Neural crest cell (in vitro differentiated cells): Measurements from ENCODE around the gene ARHGEF4. TPM values are rescaled to one million over a fixed set of nuclear protein-coding genes. Genes with fewer than 3 reads are reported as not detected.
A peak's percentile ranks its signal among the peaks of the same experiment; 100 is the strongest.

Experiments
- DNase-seq: peaks from one replicate; pipeline ENCODE4 v3.0.0; 2021; ENCODE audit warnings: low read depth, mixed read lengths, low spot score
- H3K27ac Mint-ChIP-seq: one replicate; pipeline ENCODE4 v1.8.0; 2021; ENCODE audit warnings: mild to moderate bottlenecking, mixed read lengths; ENCODE audit not compliant: unreplicated experiment
- H3K27me3 Mint-ChIP-seq: 2 replicates; pipeline ENCODE4 v1.8.0; 2021; ENCODE audit warnings: low read depth, mild to moderate bottlenecking, mixed read lengths
- H3K36me3 Mint-ChIP-seq: 2 replicates; pipeline ENCODE4 v1.8.0; 2021; ENCODE audit warnings: low read depth, mild to moderate bottlenecking, mixed read lengths
- H3K4me1 Mint-ChIP-seq: 2 replicates; pipeline ENCODE4 v1.8.0; 2021; ENCODE audit warnings: mixed read lengths
- H3K4me3 Mint-ChIP-seq: one replicate; pipeline ENCODE4 v1.8.0; 2021; ENCODE audit warnings: mild to moderate bottlenecking, mixed read lengths
- H3K9me3 Mint-ChIP-seq: 2 replicates; pipeline ENCODE4 v1.8.0; 2021; ENCODE audit warnings: mixed read lengths
- CTCF ChIP-seq: fragments of 200-600 bp; sonication (generic); conservative IDR thresholded peaks from 2 replicates; pipeline ENCODE4 v1.5.0; 2021; ENCODE audit warnings: antibody characterized with exemption, mild to moderate bottlenecking
- total RNA-seq: library from RNA; stranded (reverse); gene quantifications from 2 replicates; pipeline ENCODE4 v1.2.1, GENCODE V29; 2021

ARHGEF4 gene
- total RNA-seq, 1 donor from 2014 or later, result 22.1 TPM

- Mint-ChIP-seq H3K4me1 (peaks cover 8% of the 10 kb centered on the region), H3K27ac (no peak overlapping the region), H3K36me3 (no peaks in the 10 kb centered on the region), H3K27me3 (no peaks in the 10 kb centered on the region), H3K4me3 (no peak overlapping the region), H3K9me3 (no peaks in the 10 kb centered on the region)
- TF ChIP-seq CTCF, result no peak
- DNase-seq, result no peak
These were observed 31.1 kb upstream of the ARHGEF4 start for GRCh38 chr2:130805613-130806012.

GRCh38 chr2:130806370-130806769 is 30.3 kb upstream of the ARHGEF4 start:
- Mint-ChIP-seq H3K27ac (no peak overlapping the region), H3K27me3 (no peaks in the 10 kb centered on the region), H3K4me3 (no peak overlapping the region), H3K9me3 (no peaks in the 10 kb centered on the region), H3K4me1 (peaks cover under 1% of the 10 kb centered on the region), H3K36me3 (no peaks in the 10 kb centered on the region)
- no peak for TF ChIP-seq CTCF
- no peak for DNase-seq

GRCh38 chr2:130807659-130808385 is 28.9 kb upstream of the ARHGEF4 start:
- Mint-ChIP-seq H3K9me3 (no peaks in the 10 kb centered on the region), H3K36me3 (no peaks in the 10 kb centered on the region), H3K4me3 (no peak overlapping the region), H3K4me1 (no peaks in the 10 kb centered on the region), H3K27ac (no peak overlapping the region), H3K27me3 (no peaks in the 10 kb centered on the region)
- no peak for DNase-seq
- TF ChIP-seq CTCF, result no peak

GRCh38 chr2:130808482-130809268 is 28.0 kb upstream of the ARHGEF4 start:
- peak overlapping the region; percentile 7 for H3K27ac Mint-ChIP-seq
- no peaks in the 10 kb centered on the region for H3K36me3 Mint-ChIP-seq
- no peak for TF ChIP-seq CTCF
- H3K27me3 Mint-ChIP-seq, result no peaks in the 10 kb centered on the region
- no peaks in the 10 kb centered on the region for H3K9me3 Mint-ChIP-seq
- no peak overlapping the region for H3K4me3 Mint-ChIP-seq
- no peak for DNase-seq
- peaks cover 3% of the 10 kb centered on the region for H3K4me1 Mint-ChIP-seq

GRCh38 chr2:130810490-130810889 is 26.2 kb upstream of the ARHGEF4 start:
- no peaks in the 10 kb centered on the region for H3K36me3 Mint-ChIP-seq
- DNase-seq, result no peak
- no peak overlapping the region for H3K4me3 Mint-ChIP-seq
- no peaks in the 10 kb centered on the region for H3K27me3 Mint-ChIP-seq
- H3K27ac Mint-ChIP-seq, result no peak overlapping the region
- peaks cover 9% of the 10 kb centered on the region for H3K4me1 Mint-ChIP-seq
- TF ChIP-seq CTCF, result no peak
- no peaks in the 10 kb centered on the region for H3K9me3 Mint-ChIP-seq
